ENCODE data around the gene COPB2. TPM values are rescaled to one million over a fixed set of nuclear protein-coding genes. Genes with fewer than 3 reads are reported as not detected.
A peak's percentile ranks its signal among the peaks of the same experiment; 100 is the strongest.

Gene COPB2
- total and polyA plus RNA-seq, 10 of the 15 experiments (the other 5 are each of a cell fraction or from before 2014, with no cell fraction given), result 51.3 to 143 (median 116) TPM

- TF ChIP-seq PAX5 (IDR thresholded peaks at IDR 0.05; ENCODE audit: borderline replicate concordance, low read depth, low read length), result 0 out of 2 replicates have a peak, but pooled peaks have one; percentile 13
- peak; percentile 75 for TF ChIP-seq ZBTB40 (IDR thresholded peaks at IDR 0.05; ENCODE audit: borderline replicate concordance)
- TF ChIP-seq DPF2 (IDR thresholded peaks at IDR 0.05), result no peak
- TF ChIP-seq SREBF1 (IDR thresholded peaks at IDR 0.05; ENCODE audit: low read length), result no peak
- TF ChIP-seq BRCA1 (IDR thresholded peaks at IDR 0.05; ENCODE audit: low read depth, low read length), result peak; percentile 97
- peak; percentile 84 for TF ChIP-seq IRF5 (IDR thresholded peaks at IDR 0.05; ENCODE audit: borderline replicate concordance)
- no peak for TF ChIP-seq SREBF2 (IDR thresholded peaks at IDR 0.05; ENCODE audit: low read length)
- peak; percentile 37 for TF ChIP-seq HCFC1 (IDR thresholded peaks at IDR 0.05; ENCODE audit: low read length)
- peak; percentile 76 for TF ChIP-seq NBN (IDR thresholded peaks at IDR 0.05)
- TF ChIP-seq ESRRA (IDR thresholded peaks at IDR 0.05; ENCODE audit: low read length), result no peak
- TF ChIP-seq MEF2B (IDR thresholded peaks at IDR 0.05; ENCODE audit: partially characterized antibody, poor library complexity, severe bottlenecking), result no peak
- TF ChIP-seq PML (IDR thresholded peaks at IDR 0.05; ENCODE audit: low read length), result peak; percentile 65; the same call in 1 of the 2 replicates
- peak; percentile 27; the same call in 1 of the 2 replicates for TF ChIP-seq GABPA (IDR thresholded peaks at IDR 0.05; ENCODE audit: low read depth)
- TF ChIP-seq SMAD5 (IDR thresholded peaks at IDR 0.05; ENCODE audit: low read depth), result peak; percentile 83
- no peak for TF ChIP-seq SP1 (IDR thresholded peaks at IDR 0.05; ENCODE audit: low read depth, low read length)
- TF ChIP-seq NRF1 (conservative IDR thresholded peaks at IDR 0.05; ENCODE audit: low read depth, low read length), result peak; percentile 83
- TF ChIP-seq SMAD1 (IDR thresholded peaks at IDR 0.05; ENCODE audit: low read depth, partially characterized antibody), result peak; percentile 13
- no peak for TF ChIP-seq ZNF274 (IDR thresholded peaks at IDR 0.05; ENCODE audit: insufficient read depth, insufficient read length)
- no peak for TF ChIP-seq TCF7 (IDR thresholded peaks at IDR 0.05; ENCODE audit: borderline replicate concordance)
- no peak for TF ChIP-seq CEBPZ (IDR thresholded peaks at IDR 0.05; ENCODE audit: low read depth, low read length)
- TF ChIP-seq SIX5 (IDR thresholded peaks at IDR 0.05; ENCODE audit: low read depth, low read length, severe bottlenecking), result no peak
- 0 out of 2 replicates have a peak, but pooled peaks have one; percentile 12 for TF ChIP-seq SMARCA5 (IDR thresholded peaks at IDR 0.05)
- TF ChIP-seq LARP7 (IDR thresholded peaks at IDR 0.05), result no peak
- TF ChIP-seq MTA3 (IDR thresholded peaks at IDR 0.05; ENCODE audit: borderline replicate concordance, low read length), result no peak
- TF ChIP-seq SRF (IDR thresholded peaks at IDR 0.05; ENCODE audit: low read depth in 2 of 2, low read length in 2 of 2), result no peak
Measured at GRCh38 chr3:139389552-139390368, at the start of gene COPB2 (continued).
